CD4-positive, alpha-beta T cell treated with Interleukin-12 subunit alpha and Interleukin-12 subunit beta, for 1 hour (primary cell): ENCODE measurements around the gene KRT37.

ENCODE experiments used
- DNase-seq: peaks from one replicate; pipeline ENCODE4 v3.0.0-alpha.2; 2020

The KRT37 gene

DNA sequence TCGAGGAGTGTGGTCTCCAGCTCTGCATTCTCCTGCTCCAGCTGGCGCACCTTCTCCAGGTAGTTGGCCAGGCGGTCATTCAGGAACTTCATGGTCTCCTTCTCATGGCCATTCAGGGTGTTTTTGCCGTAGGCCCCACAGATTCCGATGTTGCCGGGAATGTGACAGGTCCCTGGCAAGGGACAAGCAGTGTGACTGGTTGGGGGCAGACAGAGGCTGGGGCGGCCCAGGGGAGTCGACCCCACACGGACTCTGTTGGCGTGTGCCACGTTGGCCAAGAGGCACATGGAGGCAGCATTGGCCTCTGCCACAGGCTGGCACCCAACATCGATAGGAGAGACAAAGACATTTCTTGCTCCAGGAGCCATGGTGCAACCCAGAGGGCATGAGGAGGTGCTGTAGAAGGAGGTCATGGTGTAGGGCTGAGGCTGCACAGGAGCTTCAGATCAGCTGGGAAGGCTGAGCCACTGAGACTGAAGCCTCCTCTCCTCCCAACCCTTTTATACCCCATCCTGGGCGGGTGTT, at the start of gene KRT37:
KRT37 (minus strand) TSS at position 475 of the 525 bp plus-strand sequence; CDS start at position 413, 62 bp downstream.
- no peak for DNase-seq

DNA sequence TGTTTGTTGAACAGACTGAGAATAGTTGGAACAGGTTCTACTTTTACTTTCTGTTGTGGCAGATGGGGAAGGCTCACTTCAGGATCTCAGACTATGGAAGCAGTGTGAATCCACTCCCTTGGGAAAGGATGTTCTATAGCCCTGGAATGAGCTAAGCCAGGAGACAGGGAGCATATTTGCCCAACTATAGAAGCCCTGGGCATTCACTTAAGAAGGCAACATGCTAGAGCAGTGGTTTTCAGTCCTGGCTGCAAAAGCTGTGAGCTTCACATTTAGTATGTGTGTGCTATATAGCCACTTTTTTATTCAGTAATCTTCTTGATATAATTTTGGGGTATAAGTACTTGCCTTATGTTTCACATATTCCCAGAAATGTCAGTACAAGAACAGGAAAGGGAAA, 44.0 kb upstream of the KRT37 start:
- no peak for DNase-seq

GRCh38 chr17:41467561-41467960, 43.2 kb upstream of the KRT37 start:
- no peak for DNase-seq

DNA sequence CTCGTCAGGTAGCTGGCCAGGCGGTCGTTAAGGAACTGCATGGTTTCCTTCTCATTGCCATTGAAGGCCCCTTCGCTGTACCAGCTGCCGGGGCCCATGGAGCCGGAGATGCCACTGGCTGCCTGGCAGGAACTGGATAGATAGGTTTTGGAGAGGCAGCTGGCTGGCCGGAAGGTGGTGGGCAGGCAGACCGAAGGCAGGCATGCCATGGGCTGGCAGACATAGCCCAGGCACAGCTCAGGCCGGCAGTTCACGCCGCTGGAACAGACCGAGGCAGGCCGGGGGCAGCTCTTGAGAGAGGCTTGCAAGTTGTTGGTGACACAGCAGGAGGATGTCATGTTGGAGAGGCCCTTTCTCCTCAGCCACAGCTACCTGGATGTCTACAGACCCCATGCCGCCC, 42.6 kb upstream of the KRT37 start, which contains the start of gene KRT32:
KRT32 (minus strand) TSS at position 399 of the 400 bp plus-strand sequence; CDS start at position 338, 61 bp downstream.
- DNase-seq = no peak

DNA sequence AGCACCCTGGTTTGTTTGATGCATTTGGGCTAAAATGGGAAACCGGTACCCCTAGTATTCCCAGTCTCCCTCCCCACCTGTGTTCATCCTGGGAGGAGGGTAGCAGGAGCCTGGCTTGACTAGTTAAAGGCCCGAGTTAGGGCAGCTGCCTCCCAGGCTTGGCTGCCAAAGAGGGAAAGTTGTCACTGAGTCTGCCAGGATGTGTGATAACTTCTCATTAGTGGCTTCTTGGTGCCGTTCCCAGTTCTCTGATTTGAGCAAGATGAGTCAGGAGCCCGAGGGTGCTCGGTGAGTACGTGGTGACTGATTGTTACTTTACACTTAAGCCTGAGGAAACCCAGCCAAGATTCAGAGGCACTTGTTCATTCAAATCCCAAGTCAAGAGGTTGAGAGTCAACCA, 40.3 kb upstream of the KRT37 start:
- no peak for DNase-seq

DNA sequence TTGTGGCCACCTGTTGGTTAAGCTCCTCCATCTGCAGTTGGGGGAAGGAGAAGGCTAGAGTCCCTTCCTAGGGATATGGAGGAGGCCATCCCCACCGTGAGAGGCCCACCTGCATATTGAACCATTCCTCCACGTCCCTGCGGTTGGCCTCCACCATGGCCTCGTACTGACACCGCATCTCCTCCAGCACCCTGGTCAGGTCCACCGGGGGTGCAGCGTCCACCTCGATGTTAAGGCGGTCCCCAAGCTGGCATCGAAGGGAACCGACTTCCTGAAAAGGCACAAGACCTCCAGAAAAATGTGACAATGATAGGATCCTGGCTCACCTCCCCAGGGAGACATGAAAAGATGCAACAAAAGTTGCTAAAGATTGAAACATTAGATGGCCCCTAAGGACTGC, 39.8 kb upstream of the KRT37 start:
- DNase-seq = no peak

DNA sequence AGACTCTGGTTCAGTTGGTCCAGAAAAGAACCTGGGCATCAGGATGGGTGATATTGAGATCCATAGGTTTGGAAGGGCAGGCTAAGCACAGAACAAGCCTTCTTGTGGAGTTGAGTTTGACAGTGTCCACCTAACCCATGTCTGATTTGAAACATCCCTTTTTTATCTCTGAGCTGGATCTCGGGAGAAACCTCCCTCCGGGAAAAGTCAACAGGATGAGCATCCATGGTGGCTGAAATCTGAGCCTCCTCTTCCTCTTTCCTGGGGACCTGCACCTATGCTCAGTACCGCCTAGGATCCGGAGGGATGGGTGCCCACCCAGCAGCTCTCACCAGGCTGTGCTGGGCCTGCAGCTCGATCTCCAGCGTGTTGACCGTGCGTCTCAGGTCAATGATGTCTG, 39.4 kb upstream of the KRT37 start:
- no peak for DNase-seq

DNA sequence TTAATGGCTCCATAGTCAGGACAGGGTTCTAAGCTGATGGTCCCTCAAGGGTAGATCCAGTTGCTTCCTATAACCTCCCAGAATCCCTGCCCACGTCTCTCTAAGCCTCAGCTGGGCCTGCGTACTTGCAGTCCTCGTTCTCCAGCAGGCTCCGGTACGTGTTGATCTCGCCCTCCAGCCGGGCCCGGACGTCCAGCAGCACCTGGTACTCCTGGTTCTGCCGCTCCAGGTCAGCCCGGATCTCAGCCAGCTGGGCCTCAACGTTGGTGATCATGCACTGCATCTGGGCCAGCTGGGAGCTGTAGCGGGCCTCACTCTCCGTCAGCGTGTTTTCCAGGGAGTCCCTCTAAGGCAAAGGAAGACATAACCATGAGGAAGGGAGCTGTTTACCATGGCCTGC, 38.3 kb upstream of the KRT37 start:
- DNase-seq = no peak

- no peak for DNase-seq
Measured at GRCh38 chr17:41457676-41458075, 33.3 kb upstream of the KRT37 start.

DNA sequence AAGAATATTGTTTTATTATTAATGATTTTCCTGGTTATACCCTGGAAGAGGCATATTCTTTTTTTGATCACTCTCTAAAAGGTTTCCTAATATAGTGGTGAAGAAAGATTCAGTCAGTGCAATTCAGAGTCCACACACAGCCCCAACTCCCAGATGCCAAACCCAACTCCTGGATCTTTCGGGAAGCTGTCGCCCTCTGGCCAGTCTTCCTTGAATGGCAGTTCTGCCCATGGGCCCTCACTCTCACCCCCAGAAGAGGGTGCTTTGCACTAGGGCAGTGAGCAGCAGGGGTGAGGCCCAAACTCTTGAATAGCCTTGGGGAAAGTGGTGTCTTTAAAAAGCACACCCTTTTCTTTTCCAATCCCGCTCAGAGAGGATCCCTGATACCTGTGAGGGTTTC, 31.8 kb upstream of the KRT37 start:
- DNase-seq = no peak

DNA sequence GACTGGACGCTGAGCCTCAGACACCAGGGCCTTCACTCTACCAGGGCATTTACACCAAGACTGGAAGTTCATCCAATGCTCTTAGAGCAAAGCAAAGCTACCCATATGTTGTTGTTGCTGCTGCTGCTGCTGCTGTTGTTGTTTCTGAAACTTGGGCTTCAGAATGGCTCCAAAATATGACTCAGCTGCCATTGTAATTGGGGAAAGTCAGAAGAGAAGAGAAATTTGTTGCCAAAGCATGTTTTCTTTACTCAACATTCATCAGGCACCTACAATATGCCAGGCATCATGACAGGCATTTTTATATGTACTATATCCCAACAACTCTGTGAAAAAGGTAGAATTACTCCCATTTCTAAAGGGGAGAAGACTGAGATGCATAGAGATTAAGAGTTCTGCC, 30.9 kb upstream of the KRT37 start:
- no peak for DNase-seq

- no peak for DNase-seq
Measured at GRCh38 chr17:41453066-41453465, 28.7 kb upstream of the KRT37 start.

GRCh38 chr17:41452281-41452680, 27.9 kb upstream of the KRT37 start:
- DNase-seq = no peak

GRCh38 chr17:41451154-41451728, 26.9 kb upstream of the KRT37 start:
- DNase-seq = no peak

DNA sequence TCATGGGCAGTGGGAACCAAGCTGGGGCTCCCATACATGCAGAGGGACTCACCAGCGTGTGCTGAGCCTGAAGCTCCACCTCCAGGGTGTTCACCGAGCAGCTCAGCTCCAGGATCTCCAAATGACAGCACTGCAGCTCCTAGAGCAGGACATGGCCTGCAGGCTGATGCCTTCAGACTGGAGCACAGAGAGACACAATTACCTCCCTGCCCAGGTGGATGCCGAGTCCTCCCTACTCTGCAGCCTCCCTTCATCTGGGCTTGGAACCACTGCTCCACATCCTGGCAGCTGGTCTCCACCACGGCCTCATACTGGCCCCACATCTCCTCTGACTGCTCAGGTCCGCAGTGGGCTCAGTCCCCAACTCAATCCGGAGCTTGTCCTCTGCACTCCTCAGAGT, 24.6 kb upstream of the KRT37 start:
- no peak for DNase-seq

DNA sequence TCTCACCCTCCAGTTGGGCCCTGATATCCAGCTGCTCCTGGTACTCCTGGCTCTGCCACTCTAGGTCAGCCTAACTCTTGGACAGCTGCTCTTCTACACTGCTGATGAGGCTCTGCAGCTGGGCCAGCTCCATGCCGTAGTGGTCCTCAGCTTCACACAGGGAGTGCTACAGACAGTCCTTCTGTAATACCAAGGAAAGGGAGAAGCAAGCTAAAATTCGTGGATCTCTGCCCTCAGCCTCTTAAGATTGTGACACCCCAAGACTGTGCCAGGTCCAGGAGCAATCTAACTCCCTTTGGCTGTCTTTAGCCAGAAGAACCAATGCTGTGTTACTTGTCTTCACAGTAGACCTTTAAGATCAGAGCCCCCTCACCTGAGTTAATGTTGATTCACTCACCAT, 24.1 kb upstream of the KRT37 start:
- DNase-seq = no peak

DNA sequence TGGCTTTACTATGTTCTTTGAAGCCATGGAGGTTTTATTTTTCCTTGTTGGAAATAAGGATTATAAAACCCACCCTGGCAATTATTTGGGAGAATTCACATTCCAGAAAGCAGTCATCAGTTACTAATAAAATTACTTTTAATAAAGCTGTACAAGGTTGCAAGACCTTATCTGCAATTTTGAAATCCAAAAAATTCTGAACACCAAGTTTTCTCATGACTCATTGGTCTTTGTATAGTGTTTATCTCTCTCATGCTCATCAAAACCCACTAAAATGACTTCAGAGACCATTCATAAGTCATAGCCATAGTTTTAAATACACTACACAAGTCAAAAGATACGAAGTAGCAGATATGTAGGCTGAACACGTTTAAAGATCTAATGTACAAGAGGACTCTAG, 22.4 kb upstream of the KRT37 start:
- DNase-seq = no peak

- no peak for DNase-seq
Measured at GRCh38 chr17:41444640-41445039, 20.3 kb upstream of the KRT37 start.

DNA sequence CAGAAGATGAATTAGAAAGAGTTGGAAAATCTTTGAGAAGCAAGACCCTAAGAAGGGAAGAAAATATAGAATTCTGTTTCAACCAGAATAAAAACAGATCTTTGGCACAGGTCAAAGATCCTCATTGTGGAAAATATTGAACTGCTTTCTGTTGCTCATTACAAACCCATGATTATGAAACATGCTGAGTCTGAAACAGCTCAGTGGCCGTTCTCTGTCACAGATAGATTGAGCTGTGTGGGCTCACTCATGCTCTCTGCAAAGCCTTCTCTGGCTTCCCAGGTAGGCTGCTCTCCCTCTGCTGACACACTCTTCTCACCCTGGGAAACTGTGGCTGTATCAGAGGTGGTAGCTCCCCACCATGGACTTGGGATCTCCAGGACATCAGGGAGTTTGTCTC, 19.8 kb upstream of the KRT37 start:
- DNase-seq = no peak

DNA sequence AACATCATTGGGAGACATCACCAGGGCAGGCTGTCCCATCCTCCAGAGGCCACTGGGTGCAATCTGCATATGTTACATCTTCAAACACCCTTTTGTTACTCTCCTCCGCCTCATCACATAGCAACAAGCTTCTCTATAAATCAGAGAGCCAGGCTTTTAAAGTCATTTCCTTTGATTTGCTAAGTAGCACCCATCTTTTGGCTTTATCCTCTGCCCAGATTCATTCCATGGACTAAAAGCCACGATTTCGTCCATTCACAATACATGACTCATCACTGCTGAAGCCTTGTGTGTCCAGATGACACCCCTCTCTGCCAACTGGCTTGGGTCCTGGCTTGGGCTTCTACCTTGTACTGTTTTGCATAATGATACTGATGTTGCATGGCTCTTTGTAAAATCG, 18.4 kb upstream of the KRT37 start:
- DNase-seq = no peak

GRCh38 chr17:41440531-41441033, 16.2 kb upstream of the KRT37 start, which contains the start of gene KRT38:
TSS of gene KRT38 (minus strand) at chr17:41440983. CDS start at chr17:41440921, 62 bp downstream.
- DNase-seq = no peak

GRCh38 chr17:41439375-41439774, 15.0 kb upstream of the KRT37 start:
- DNase-seq = no peak

DNA sequence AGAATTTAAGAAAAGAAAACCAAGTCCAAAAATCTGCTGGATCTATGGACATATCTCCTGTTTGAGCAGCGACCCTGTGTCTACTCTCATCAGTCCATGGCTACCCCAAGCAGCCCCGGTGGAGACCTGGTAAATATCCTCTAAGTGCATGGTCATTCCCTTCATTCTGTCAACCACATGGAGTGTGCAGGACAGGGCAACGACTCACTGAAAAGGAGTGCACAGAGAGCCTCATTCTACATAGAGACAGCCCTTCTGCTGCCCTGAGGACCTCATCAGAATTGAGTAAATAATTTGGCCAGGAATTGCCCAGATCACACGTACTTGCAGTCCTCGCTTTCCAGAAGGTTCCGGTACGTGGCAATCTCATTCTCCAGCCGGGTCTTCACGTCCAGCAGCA, 13.4 kb upstream of the KRT37 start:
- no peak for DNase-seq

DNA sequence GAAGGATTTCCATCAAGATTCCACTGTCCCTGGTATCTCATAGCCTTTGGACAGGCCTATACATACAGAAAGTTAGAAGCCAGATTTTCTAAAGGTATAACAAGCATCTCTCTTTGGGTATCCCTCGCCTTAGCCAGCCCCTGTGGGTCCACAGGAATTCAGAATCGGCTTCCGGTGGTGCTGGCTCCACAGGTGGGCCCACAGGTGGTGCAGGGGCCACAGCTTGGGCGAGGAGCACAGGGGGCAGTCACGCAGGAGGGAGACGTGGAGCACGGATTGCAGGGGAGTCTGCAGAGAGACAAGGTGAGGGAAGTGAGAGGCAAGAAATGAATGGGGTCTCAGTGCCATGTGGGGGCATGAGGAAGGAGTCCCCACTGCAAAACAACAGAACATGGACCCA, 12.9 kb upstream of the KRT37 start:
- no peak for DNase-seq

- no peak for DNase-seq
Measured at GRCh38 chr17:41434415-41434814, 10.0 kb upstream of the KRT37 start.
